Sigmoid colon (tissue), 7 donors: ENCODE measurements around the gene DYNC1H1. TPM values are rescaled to one million over a fixed set of nuclear protein-coding genes. Genes with fewer than 3 reads are reported as not detected.

Experiments used
- DNase-seq: peaks from one replicate; pipeline ENCODE4 v3.0.0-alpha.2; 2019
- H3K27ac ChIP-seq, 4 donors: fragments of 200-600 bp; sonication (generic); one replicate each; pipeline ENCODE4 v1.5.1; 2016 to 2019; ENCODE audit warnings: mild to moderate bottlenecking in 1 of 4
- H3K27me3 ChIP-seq, 3 donors: fragments of 200-600 bp; sonication (generic); one replicate each; pipeline ENCODE4 v1.5.1; 2019; ENCODE audit warnings: mild to moderate bottlenecking in 1 of 3
- H3K36me3 ChIP-seq, 4 donors: fragments of 200-600 bp; sonication (generic); one replicate each; pipeline ENCODE4 v1.5.1; 2016 to 2019
- H3K4me1 ChIP-seq, 4 donors: fragments of 200-600 bp; sonication (generic); one replicate each; pipeline ENCODE4 v1.5.1; 2017 to 2019
- H3K4me3 ChIP-seq, 4 donors: fragments of 200-600 bp; sonication (generic); one replicate each; pipeline ENCODE4 v1.5.1; 2017 to 2019; ENCODE audit warnings: mild to moderate bottlenecking in 2 of 4, moderate library complexity in 1 of 4
- H3K9me3 ChIP-seq, 4 donors: fragments of 200-600 bp in 3 of 4; sonication (generic) in 3 of 4; one replicate each; pipeline versions ENCODE4 v1.5.1 to v1.6.1; 2013 to 2019
- EP300 ChIP-seq, 4 donors: sonication (generic); formaldehyde crosslinking; IDR thresholded peaks; one replicate each; pipeline ENCODE4 v1.6.1; 2017; ENCODE audit warnings: antibody characterized with exemption in 4 of 4
- POLR2A ChIP-seq, 2 donors: fragments of 450-650 bp; IDR thresholded peaks; one replicate each; pipeline ENCODE4 v1.6.1; 2016; ENCODE audit warnings: antibody characterized with exemption in 2 of 2, mild to moderate bottlenecking in 2 of 2, moderate library complexity in 2 of 2
- POLR2AphosphoS5 ChIP-seq, 4 donors: sonication (generic); formaldehyde crosslinking; IDR thresholded peaks; one replicate each; pipeline ENCODE4 v1.6.1; 2017; ENCODE audit warnings: antibody characterized with exemption in 4 of 4
- WGBS, 2 donors: extraction: QIAGEN DNeasy Blood & Tissue Kit; methylation state at CpG; one replicate each; pipeline ENCODE4 v1.1.7; 2013; 5-methylcytosine and 5-hydroxymethylcytosine counted together
- intact Hi-C: fragments of 100-400 bp; cut with DNase I; formaldehyde crosslinking; loops from one replicate; pipeline ENCODE4 v1.15.1; 2023
- polyA plus RNA-seq, 3 donors: library from polyadenylated mRNA; stranded (reverse); fragments of 200-250 nt; gene quantifications; one replicate each; pipeline ENCODE4 v1.2.3, GENCODE V29; 2013
- total RNA-seq, 4 donors: library from RNA; depleted of rRNA; stranded (reverse); fragments of >200 nt; gene quantifications; one replicate each; pipeline ENCODE4 v1.1.0, GENCODE V29; 2016
- TF ChIP-seq, protein P1 (sequence below), 4 experiments: fragments of 450-650 bp in 3 of 4; fragments of 200-600 bp in 1 of 4; IDR thresholded peaks; one replicate each; pipeline ENCODE4 v1.5.1; 2016 to 2019; ENCODE audit warnings: antibody characterized with exemption in 4 of 4, mild to moderate bottlenecking in 3 of 4, moderate library complexity in 2 of 4
- donor health status: healthy with polysubstance abuse.
- donor health status: Bipolar disorder and iron deficiency.
- donor health status: healthy.

The DYNC1H1 gene
- total and polyA plus RNA-seq, 7 donors = 38.4 to 592 (median 320) TPM

DNA sequence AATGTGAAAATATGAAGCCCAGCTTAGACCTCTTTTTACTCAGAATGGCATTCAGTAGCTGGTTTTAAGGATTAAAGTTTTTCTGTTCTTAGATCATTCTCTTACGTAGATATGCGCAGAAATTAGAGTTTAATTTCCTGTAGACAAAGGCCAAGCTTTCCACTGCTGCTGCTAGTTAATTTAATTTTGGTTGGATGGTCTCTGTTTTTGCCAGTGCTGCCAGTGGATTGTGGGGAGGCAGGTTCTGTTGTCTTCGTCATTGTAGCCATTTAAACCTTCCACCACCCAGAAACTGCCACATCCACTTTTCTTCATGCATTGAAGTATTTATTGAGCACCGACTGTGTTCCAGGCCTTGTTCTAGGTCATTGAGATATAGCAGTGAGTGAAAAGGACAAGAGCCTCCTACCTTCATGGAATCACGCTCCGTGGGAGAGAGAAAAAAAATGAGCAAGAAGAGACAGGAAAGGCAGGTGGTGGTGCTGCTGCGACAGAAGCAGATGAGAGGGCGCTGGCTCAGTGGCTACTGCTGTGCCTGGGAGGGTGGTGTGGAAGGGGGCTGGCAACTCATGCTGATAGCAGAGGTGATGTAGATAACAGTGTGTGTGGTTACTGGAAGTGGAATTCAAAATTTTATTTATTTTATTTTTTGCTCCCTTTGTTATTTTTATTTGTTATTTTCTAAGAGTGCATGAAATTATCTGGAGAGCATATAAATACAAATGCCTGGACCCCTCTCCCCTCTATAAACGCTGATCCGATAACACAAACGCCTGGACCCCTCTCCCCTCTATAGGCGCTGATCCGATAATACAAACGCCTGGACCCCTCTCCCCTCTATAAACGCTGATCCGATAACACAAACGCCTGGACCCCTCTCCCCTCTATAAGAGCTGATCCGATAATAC is 33.3 kb downstream of the DYNC1H1 start:
- no peak for DNase-seq
- H3K4me1 ChIP-seq = no peaks in the 10 kb centered on the region
- peaks cover 56 to 100% (median 86%) of the 10 kb centered on the region in 4 donors for H3K36me3 ChIP-seq
- H3K27ac ChIP-seq = no peak overlapping the region
- H3K27me3 ChIP-seq = no peaks in the 10 kb centered on the region
- 94 to 95% methylated on average over 18 of the region's 18 CpGs for WGBS, 2 donors
- no peak overlapping the region for H3K4me3 ChIP-seq
- TF ChIP-seq EP300 (IDR thresholded peaks at IDR 0.05) (no peak), POLR2AphosphoS5 (IDR thresholded peaks at IDR 0.05) (no peak), POLR2A (IDR thresholded peaks at IDR 0.05) (no peak)
- TF ChIP-seq, protein P1, sequence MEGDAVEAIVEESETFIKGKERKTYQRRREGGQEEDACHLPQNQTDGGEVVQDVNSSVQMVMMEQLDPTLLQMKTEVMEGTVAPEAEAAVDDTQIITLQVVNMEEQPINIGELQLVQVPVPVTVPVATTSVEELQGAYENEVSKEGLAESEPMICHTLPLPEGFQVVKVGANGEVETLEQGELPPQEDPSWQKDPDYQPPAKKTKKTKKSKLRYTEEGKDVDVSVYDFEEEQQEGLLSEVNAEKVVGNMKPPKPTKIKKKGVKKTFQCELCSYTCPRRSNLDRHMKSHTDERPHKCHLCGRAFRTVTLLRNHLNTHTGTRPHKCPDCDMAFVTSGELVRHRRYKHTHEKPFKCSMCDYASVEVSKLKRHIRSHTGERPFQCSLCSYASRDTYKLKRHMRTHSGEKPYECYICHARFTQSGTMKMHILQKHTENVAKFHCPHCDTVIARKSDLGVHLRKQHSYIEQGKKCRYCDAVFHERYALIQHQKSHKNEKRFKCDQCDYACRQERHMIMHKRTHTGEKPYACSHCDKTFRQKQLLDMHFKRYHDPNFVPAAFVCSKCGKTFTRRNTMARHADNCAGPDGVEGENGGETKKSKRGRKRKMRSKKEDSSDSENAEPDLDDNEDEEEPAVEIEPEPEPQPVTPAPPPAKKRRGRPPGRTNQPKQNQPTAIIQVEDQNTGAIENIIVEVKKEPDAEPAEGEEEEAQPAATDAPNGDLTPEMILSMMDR (IDR thresholded peaks at IDR 0.05) = no peak
- H3K9me3 ChIP-seq = no peaks in the 10 kb centered on the region
- intact Hi-C loops = loop anchor here (5.0 kb wide), 1 partner anchor 35 kb away; no protein-coding TSS in a partner anchor

DNA sequence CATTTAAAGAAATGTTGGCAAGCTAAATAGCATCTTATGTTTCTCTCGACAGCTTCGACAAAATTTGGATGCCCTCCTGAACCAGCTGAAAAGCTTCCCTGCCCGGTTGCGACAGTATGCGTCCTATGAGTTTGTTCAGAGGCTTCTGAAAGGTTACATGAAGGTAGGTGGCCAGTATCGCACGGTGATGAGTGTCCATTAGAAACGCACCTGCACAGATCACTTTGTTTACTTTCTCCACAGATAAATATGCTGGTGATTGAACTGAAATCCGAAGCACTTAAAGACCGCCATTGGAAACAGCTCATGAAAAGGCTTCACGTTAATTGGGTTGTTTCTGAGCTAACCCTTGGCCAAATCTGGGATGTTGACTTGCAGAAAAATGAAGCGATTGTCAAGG is 36.5 kb downstream of the DYNC1H1 start:
- DNase-seq = no peak
- 93 to 95% methylated on average over 12 of the region's 12 CpGs for WGBS, 2 donors
- H3K4me3 ChIP-seq = no peak overlapping the region
- no peaks in the 10 kb centered on the region for H3K9me3 ChIP-seq
- intact Hi-C loops = no loop called here
- TF ChIP-seq EP300 (IDR thresholded peaks at IDR 0.05) (no peak), POLR2A (IDR thresholded peaks at IDR 0.05) (no peak), POLR2AphosphoS5 (IDR thresholded peaks at IDR 0.05) (no peak)
- TF ChIP-seq, protein P1 (IDR thresholded peaks at IDR 0.05) = no peak
- no peaks in the 10 kb centered on the region for H3K4me1 ChIP-seq
- no peak overlapping the region for H3K27ac ChIP-seq
- no peaks in the 10 kb centered on the region for H3K27me3 ChIP-seq
- H3K36me3 ChIP-seq = peaks cover 41 to 100% (median 85%) of the 10 kb centered on the region in 4 donors

DNA sequence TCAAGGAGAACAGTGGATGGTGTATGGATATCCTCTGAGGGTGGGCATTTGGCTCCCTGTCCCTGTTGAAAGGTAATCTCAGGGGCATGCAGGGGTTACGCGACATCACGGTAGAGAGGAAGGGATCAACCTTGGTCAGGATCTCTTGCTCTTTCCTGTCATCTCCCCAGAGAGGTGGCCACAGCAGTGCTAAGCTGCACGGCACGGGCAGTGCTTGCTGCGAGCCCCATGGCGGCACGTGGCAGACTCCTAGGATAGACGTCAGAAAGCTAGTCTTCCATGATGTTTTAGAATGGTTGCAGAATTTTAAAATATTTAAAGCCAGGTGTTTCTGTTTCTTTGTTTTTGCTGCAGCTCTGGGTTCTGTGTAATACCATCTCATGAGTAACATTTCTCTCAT is 41.0 kb downstream of the DYNC1H1 start:
- no peak for DNase-seq
- no peaks in the 10 kb centered on the region for H3K27me3 ChIP-seq
- peaks cover 72 to 100% (median 97%) of the 10 kb centered on the region in 4 donors for H3K36me3 ChIP-seq
- no peak overlapping the region for H3K27ac ChIP-seq
- H3K4me1 ChIP-seq = no peaks in the 10 kb centered on the region
- 93 to 98% methylated on average over 9 of the region's 9 CpGs for WGBS, 2 donors
- intact Hi-C loops = no loop called here
- H3K4me3 ChIP-seq = no peak overlapping the region
- H3K9me3 ChIP-seq = no peaks in the 10 kb centered on the region
- TF ChIP-seq, protein P1 (IDR thresholded peaks at IDR 0.05) = no peak
- TF ChIP-seq POLR2A (IDR thresholded peaks at IDR 0.05) = no peak
- TF ChIP-seq EP300 (IDR thresholded peaks at IDR 0.05) = no peak
- TF ChIP-seq POLR2AphosphoS5 (IDR thresholded peaks at IDR 0.05) = no peak

DNA sequence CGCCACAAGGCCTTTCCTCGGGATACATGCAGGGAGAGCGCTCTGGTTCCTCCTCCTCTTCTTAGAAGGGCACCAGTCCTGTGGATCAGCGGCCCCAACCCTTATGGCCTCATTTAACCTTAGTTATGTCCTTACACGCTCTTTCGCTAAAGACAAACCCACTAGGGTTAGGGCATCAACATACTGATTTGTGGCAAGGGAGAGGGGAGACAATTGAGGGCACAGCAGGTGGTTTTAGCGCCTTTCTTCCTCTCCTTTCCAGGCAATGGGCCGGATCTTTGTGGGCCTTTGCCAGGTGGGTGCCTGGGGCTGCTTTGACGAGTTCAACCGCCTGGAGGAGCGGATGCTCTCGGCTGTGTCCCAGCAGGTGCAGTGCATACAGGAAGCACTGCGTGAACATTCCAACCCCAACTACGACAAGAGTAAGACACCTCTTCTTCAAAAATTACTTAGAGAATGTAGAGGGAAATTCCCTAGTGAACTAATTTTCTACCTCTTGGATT is 43.6 kb downstream of the DYNC1H1 start:
- no peak overlapping the region for H3K4me3 ChIP-seq
- intact Hi-C loops = no loop called here
- no peak overlapping the region for H3K27ac ChIP-seq
- H3K27me3 ChIP-seq = no peaks in the 10 kb centered on the region
- peaks cover 77 to 100% (median 98%) of the 10 kb centered on the region in 4 donors for H3K36me3 ChIP-seq
- WGBS, 2 donors = 94 to 95% methylated on average over 14 of the region's 14 CpGs
- no peaks in the 10 kb centered on the region for H3K9me3 ChIP-seq
- H3K4me1 ChIP-seq = no peaks in the 10 kb centered on the region
- TF ChIP-seq EP300 (IDR thresholded peaks at IDR 0.05) (no peak), POLR2A (IDR thresholded peaks at IDR 0.05) (no peak), POLR2AphosphoS5 (IDR thresholded peaks at IDR 0.05) (no peak)
- TF ChIP-seq, protein P1 (IDR thresholded peaks at IDR 0.05) = no peak
- DNase-seq = no peak
